ENCODE measurements around the gene HARS2. TPM values are rescaled to one million over a fixed set of nuclear protein-coding genes. Genes with fewer than 3 reads are reported as not detected.
"Not testable (repeated sequence)": the region's sequence is repeated elsewhere in the genome, so short reads cannot be mapped to it uniquely, and the experiment has no call there.

The HARS2 gene
- polyA plus RNA-seq, 1 experiment, result 22.3 TPM

DNA sequence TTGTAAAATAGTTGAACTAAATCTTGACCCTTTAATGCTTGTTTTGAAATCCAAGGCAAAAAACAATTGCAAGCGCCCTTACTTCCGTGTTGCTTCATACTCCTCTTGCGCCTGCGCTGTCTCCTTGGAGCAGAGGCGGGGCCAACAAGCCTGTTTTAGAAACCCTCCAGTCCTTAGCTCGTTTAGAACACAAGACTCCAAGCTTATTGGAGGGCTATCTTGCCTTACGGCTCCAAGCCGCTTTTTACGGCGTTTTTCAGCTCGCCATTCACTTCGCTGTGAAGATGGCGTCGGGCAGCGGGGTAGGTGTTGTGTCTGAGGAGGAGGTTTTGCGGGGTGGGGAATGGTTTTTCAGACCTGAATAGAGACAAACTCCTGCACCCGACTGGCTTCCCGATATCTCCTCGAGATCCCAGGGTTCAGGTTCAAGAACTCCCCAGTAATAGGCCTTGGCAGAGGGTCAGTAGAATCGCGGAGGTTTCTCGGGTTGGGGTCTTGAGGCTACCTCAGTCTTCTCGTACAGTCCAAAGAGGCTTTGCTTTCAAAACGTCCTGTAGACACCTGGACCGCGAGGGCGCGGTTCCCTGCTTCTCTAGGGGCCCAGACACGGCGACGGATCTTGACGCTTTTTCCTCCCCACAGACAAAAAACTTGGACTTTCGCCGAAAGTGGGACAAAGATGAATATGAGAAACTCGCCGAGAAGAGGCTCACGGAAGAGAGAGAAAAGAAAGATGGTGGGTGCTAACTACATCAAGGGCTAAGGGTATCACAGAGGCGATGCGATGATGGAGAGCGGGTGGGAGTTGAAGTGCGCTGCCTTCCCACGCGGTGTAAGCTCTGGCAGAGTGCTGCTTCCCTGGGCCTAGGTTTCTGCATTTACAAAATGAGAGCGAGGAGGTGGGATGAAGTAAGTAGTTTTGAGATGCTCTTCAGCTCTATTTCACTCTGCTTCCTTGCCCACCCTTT is 9.2 kb downstream of the HARS2 start, which contains the start of gene ZMAT2:
Gene ZMAT2, plus strand, starts transcription at position 271 of the 968 bp plus-strand sequence. Its CDS starts 14 bp downstream, at position 285.
- ChIA-PET CTCF (interaction anchor here (1.3 kb wide), 1 partner anchor 9 kb away, joined by 3 read pairs; the partner anchor contains the start of genes HARS1 and HARS2), POLR2A (interaction anchor here (0.5 to 1.0 kb wide), 2 partner anchors 9 to 31 kb away, joined by 5 to 9 read pairs; partner anchors contain the start of genes HARS1 and HARS2)
- peak; percentile 99 for DNase-seq (ENCODE audit: low read depth)
- H3K4me3 ChIP-seq (ENCODE audit: low read depth, low read length), result peak within 1 kb of the TSS; percentile 66
- TF ChIP-seq, protein P1, sequence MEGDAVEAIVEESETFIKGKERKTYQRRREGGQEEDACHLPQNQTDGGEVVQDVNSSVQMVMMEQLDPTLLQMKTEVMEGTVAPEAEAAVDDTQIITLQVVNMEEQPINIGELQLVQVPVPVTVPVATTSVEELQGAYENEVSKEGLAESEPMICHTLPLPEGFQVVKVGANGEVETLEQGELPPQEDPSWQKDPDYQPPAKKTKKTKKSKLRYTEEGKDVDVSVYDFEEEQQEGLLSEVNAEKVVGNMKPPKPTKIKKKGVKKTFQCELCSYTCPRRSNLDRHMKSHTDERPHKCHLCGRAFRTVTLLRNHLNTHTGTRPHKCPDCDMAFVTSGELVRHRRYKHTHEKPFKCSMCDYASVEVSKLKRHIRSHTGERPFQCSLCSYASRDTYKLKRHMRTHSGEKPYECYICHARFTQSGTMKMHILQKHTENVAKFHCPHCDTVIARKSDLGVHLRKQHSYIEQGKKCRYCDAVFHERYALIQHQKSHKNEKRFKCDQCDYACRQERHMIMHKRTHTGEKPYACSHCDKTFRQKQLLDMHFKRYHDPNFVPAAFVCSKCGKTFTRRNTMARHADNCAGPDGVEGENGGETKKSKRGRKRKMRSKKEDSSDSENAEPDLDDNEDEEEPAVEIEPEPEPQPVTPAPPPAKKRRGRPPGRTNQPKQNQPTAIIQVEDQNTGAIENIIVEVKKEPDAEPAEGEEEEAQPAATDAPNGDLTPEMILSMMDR (IDR thresholded peaks at IDR 0.05; ENCODE audit: insufficient read depth, low read depth, low read length), result no peak
- H3K27me3 ChIP-seq (ENCODE audit: control insufficient read depth, insufficient read depth, low read length), result no peaks in the 10 kb centered on the region
- H3K36me3 ChIP-seq (ENCODE audit: control insufficient read depth, insufficient read depth, low read length), result peaks cover 30% of the 10 kb centered on the region

DNA sequence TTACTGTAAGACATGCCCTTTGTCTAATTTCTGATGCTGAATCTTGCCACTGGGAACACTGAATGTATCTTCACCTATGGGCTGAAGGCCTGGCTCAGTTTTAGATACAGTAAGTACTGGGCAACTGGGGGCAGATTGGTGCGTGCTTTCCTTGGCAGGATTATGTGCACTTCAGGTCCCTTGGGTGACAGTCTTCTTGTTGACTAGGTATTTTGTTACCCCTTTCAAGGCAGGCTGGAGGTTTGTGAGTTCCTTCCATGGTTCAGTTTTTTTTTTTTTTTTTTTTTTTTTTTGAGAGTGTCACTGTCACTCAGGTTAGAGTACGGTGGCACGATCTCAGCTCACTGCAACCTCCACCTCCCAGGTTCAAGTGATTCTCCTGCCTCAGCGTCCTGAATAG is 16.6 kb downstream of the HARS2 start:
- no peak for DNase-seq (ENCODE audit: low read depth)
- POLR2A ChIA-PET, result no interaction called here

DNA sequence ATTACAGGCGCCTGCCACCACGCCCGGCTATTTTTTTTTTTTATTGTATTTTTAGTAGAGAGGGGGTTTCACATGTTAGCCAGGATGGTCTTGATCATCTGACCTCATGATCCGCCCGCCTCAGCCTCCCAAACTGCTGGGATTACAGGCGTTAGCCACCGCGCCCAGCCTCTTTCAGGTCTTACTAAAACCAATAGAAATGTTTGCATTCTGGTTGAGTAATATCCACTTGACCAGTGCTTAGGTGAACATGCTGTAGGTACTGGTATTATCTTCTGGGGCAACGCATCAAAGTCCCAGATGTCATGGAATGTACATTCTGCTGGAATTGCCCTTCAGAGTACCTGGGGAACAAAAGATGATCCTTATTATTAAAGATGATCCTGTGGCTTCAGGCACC is 17.5 kb downstream of the HARS2 start:
- peaks cover 12% of the 10 kb centered on the region for H3K36me3 ChIP-seq (ENCODE audit: control insufficient read depth, insufficient read depth, low read length)
- DNase-seq (ENCODE audit: low read depth); H3K27me3 ChIP-seq (ENCODE audit: control insufficient read depth, insufficient read depth, low read length); POLR2A ChIA-PET; H3K4me3 ChIP-seq (ENCODE audit: low read depth, low read length): not testable (repeated sequence)
- CTCF ChIA-PET, result interaction anchor here (1.3 to 1.5 kb wide), 2 partner anchors 10 to 357 kb away, joined by 3 to 5 read pairs; no protein-coding TSS in a partner anchor

More for the DNA sequence above, 16.6 kb downstream of the HARS2 start:
- H3K36me3 ChIP-seq (ENCODE audit: control insufficient read depth, insufficient read depth, low read length), result peaks cover 15% of the 10 kb centered on the region
- CTCF ChIA-PET, result no interaction called here
- H3K4me3 ChIP-seq (ENCODE audit: low read depth, low read length), result no peak overlapping the region
- TF ChIP-seq, protein P1 (IDR thresholded peaks at IDR 0.05; ENCODE audit: insufficient read depth, low read depth, low read length), result no peak
- H3K27me3 ChIP-seq (ENCODE audit: control insufficient read depth, insufficient read depth, low read length), result no peaks in the 10 kb centered on the region

DNA sequence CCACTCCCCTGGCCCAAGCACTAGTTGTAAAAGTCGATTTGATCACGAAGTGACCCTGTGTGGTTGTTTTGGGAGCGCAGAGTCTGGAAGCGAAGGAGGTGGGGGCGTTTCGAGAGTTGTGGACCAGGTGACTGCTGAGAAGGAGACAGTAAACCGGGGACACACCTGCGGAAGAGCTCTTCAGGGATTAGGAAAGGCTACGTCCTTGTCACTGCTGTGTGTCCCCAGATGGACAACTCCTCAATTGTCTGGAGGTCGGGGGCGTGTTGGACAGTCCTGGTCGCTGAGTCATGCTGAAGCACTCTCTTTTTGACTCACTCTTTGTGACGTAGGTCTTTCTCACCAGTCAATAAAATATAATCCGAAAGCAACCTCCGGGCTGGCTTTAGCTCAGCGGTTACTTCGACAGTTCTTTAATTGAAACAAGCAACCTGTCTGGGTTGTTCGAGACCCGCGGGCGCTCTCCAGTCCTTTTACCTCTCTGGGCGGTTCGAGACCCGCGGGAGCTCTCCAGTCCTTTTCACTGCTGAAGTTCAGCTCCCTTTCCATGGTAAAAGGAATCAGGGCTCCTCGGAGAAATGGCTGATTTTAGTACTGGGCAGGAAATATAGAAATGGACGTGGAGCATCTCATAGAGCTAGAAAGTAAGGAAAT is 19.8 kb downstream of the HARS2 start:
- DNase-seq (ENCODE audit: low read depth), result peak; percentile 98
- H3K27me3 ChIP-seq (ENCODE audit: control insufficient read depth, insufficient read depth, low read length), result no peaks in the 10 kb centered on the region
- TF ChIP-seq, protein P1 (IDR thresholded peaks at IDR 0.05; ENCODE audit: insufficient read depth, low read depth, low read length), result no peak
- H3K4me3 ChIP-seq (ENCODE audit: low read depth, low read length), result peak overlapping the region; percentile 50
- peaks cover 3% of the 10 kb centered on the region; the same call in 1 of the 2 replicates for H3K36me3 ChIP-seq (ENCODE audit: control insufficient read depth, insufficient read depth, low read length)
- POLR2A ChIA-PET, result no interaction called here
- CTCF ChIA-PET, result interaction anchor here (0.6 to 1.6 kb wide), 8 partner anchors 9 to 365 kb away, joined by 3 to 5 read pairs (median 3); no protein-coding TSS in a partner anchor

DNA sequence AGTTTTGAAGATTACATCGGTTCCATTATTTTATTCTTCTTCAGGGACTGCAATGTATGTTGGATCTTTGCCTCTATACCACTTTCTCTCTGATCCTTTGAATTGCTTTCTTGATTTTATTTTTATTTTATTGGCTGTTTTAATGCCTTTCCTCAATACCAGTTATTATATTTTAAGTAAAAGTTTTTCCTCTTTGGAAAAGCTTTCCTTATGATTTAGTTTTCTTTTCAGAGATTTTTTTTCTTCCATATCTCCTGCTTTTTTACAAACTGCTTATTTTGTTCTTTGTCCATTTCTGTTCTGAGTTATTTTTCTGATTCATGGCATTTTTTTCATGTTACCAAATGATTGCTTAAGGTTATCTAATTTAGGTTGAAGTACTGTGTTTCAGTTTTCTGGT is 20.5 kb downstream of the HARS2 start:
- TF ChIP-seq, protein P1 (IDR thresholded peaks at IDR 0.05; ENCODE audit: insufficient read depth, low read depth, low read length), result no peak

More for the DNA sequence above, 20.5 kb downstream of the HARS2 start:
- Histone ChIP-seq H3K27me3 (ENCODE audit: control insufficient read depth, insufficient read depth, low read length) (no peaks in the 10 kb centered on the region), H3K4me3 (ENCODE audit: low read depth, low read length) (no peak overlapping the region), H3K36me3 (ENCODE audit: control insufficient read depth, insufficient read depth, low read length) (no peaks in the 10 kb centered on the region)
- no peak for DNase-seq (ENCODE audit: low read depth)
- CTCF ChIA-PET, result interaction anchor here (1.0 to 1.6 kb wide), 5 partner anchors 8 to 366 kb away, joined by 3 to 5 read pairs (median 3); no protein-coding TSS in a partner anchor
- POLR2A ChIA-PET, result no interaction called here
